BLaER1 (cell line): ENCODE measurements around the gene GZMM.

ENCODE experiments used
- H3K27ac ChIP-seq: shearing (Covaris generic); formaldehyde crosslinking; 2 replicates; pipeline ENCODE4 v1.8.1; 2022
- H3K27me3 ChIP-seq: shearing (Covaris generic); formaldehyde crosslinking; 2 replicates; pipeline ENCODE4 v1.8.1; 2022
- H3K36me3 ChIP-seq: shearing (Covaris generic); formaldehyde crosslinking; 2 replicates; pipeline ENCODE4 v1.8.1; 2022
- H3K4me1 ChIP-seq: shearing (Covaris generic); formaldehyde crosslinking; 2 replicates; pipeline ENCODE4 v1.8.1; 2022
- H3K4me2 ChIP-seq: shearing (Covaris generic); formaldehyde crosslinking; 2 replicates; pipeline ENCODE4 v1.8.1; 2022
- H3K4me3 ChIP-seq: shearing (Covaris generic); formaldehyde crosslinking; 2 replicates; pipeline ENCODE4 v1.8.1; 2022
- H3K9ac ChIP-seq: shearing (Covaris generic); formaldehyde crosslinking; 2 replicates; pipeline ENCODE4 v1.8.1; 2022
- H3K9me3 ChIP-seq: shearing (Covaris generic); formaldehyde crosslinking; 2 replicates; pipeline ENCODE4 v1.8.1; 2022
- H4K20me1 ChIP-seq: shearing (Covaris generic); formaldehyde crosslinking; 2 replicates; pipeline ENCODE4 v1.8.1; 2022
- Cebpa-rat ChIP-seq: shearing (Covaris generic); IDR thresholded peaks from 2 replicates; pipeline ENCODE4 v1.8.1; 2022

GZMM gene

GRCh38 chr19:573519-573825 is 29.6 kb downstream of the GZMM start:
- peaks cover 26% of the 10 kb centered on the region for H3K36me3 ChIP-seq
- H3K4me3 ChIP-seq = peak overlapping the region; percentile 99
- H4K20me1 ChIP-seq = peaks cover 59% of the 10 kb centered on the region
- H3K4me1 ChIP-seq = peaks cover 49% of the 10 kb centered on the region
- H3K27ac ChIP-seq = peak overlapping the region; percentile 96
- no peak for TF ChIP-seq Cebpa-rat
- H3K4me2 ChIP-seq = peak overlapping the region; percentile 99
- H3K27me3 ChIP-seq = no peaks in the 10 kb centered on the region
- peak overlapping the region; percentile 99 for H3K9ac ChIP-seq
- no peaks in the 10 kb centered on the region; the same call in 1 of the 2 replicates for H3K9me3 ChIP-seq

- Histone ChIP-seq H3K4me1 (peaks cover 49% of the 10 kb centered on the region), H3K27ac (peak overlapping the region; percentile 96)
Observed at GRCh38 chr19:574658-575526, 31.0 kb downstream of the GZMM start.

GRCh38 chr19:575527-576506 is 32.0 kb downstream of the GZMM start:
- Histone ChIP-seq H3K4me3 (peak overlapping the region; percentile 99), H3K9ac (peak overlapping the region; percentile 99; the same call in 1 of the 2 replicates), H3K27me3 (no peaks in the 10 kb centered on the region), H3K36me3 (peaks cover 50% of the 10 kb centered on the region), H3K4me1 (peaks cover 48% of the 10 kb centered on the region), H3K27ac (peak overlapping the region; percentile 96; the same call in 1 of the 2 replicates), H4K20me1 (peaks cover 83% of the 10 kb centered on the region), H3K9me3 (no peaks in the 10 kb centered on the region), H3K4me2 (peak overlapping the region; percentile 99)
- no peak for TF ChIP-seq Cebpa-rat

More at GRCh38 chr19:574658-575526, 31.0 kb downstream of the GZMM start:
- Histone ChIP-seq H4K20me1 (peaks cover 73% of the 10 kb centered on the region), H3K4me2 (peak overlapping the region; percentile 99), H3K9ac (peak overlapping the region; percentile 99), H3K9me3 (no peaks in the 10 kb centered on the region), H3K36me3 (peaks cover 40% of the 10 kb centered on the region), H3K4me3 (peak overlapping the region; percentile 99), H3K27me3 (no peaks in the 10 kb centered on the region)
- no peak for TF ChIP-seq Cebpa-rat

GRCh38 chr19:576768-577438 is 33.0 kb downstream of the GZMM start:
- Histone ChIP-seq H3K4me3 (no peak overlapping the region), H3K36me3 (peaks cover 60% of the 10 kb centered on the region), H3K27ac (0 out of 2 replicates have a peak overlapping the region, but pooled peaks have one; percentile 9), H3K4me2 (peak overlapping the region; percentile 99), H3K9me3 (no peaks in the 10 kb centered on the region), H4K20me1 (peaks cover 93% of the 10 kb centered on the region), H3K9ac (peak overlapping the region; percentile 41; the same call in 1 of the 2 replicates), H3K27me3 (no peaks in the 10 kb centered on the region), H3K4me1 (peaks cover 39% of the 10 kb centered on the region)
- no peak for TF ChIP-seq Cebpa-rat

GRCh38 chr19:577439-578392 is 33.9 kb downstream of the GZMM start:
- Histone ChIP-seq H3K4me2 (0 out of 2 replicates have a peak overlapping the region, but pooled peaks have one; percentile 99), H3K9me3 (no peaks in the 10 kb centered on the region), H3K9ac (no peak overlapping the region), H3K36me3 (peaks cover 67% of the 10 kb centered on the region), H3K4me1 (peaks cover 39% of the 10 kb centered on the region), H3K27ac (0 out of 2 replicates have a peak overlapping the region, but pooled peaks have one; percentile 9), H3K4me3 (no peak overlapping the region), H3K27me3 (no peaks in the 10 kb centered on the region), H4K20me1 (peaks cover 97% of the 10 kb centered on the region)
- no peak for TF ChIP-seq Cebpa-rat

- no peaks in the 10 kb centered on the region for H3K9me3 ChIP-seq
- H3K27ac ChIP-seq = no peak overlapping the region
- no peak overlapping the region for H3K4me3 ChIP-seq
- H3K4me2 ChIP-seq = no peak overlapping the region
- no peak overlapping the region for H3K9ac ChIP-seq
- peaks cover 36% of the 10 kb centered on the region for H3K4me1 ChIP-seq
- H4K20me1 ChIP-seq = peaks cover 97% of the 10 kb centered on the region
- TF ChIP-seq Cebpa-rat = no peak
- no peaks in the 10 kb centered on the region for H3K27me3 ChIP-seq
- peaks cover 82% of the 10 kb centered on the region for H3K36me3 ChIP-seq
Observed at GRCh38 chr19:579111-579841, 35.4 kb downstream of the GZMM start.

GRCh38 chr19:579842-580155 is 35.9 kb downstream of the GZMM start:
- Histone ChIP-seq H3K36me3 (peaks cover 82% of the 10 kb centered on the region), H3K9ac (no peak overlapping the region), H3K27ac (no peak overlapping the region), H3K4me3 (no peak overlapping the region), H4K20me1 (peaks cover 97% of the 10 kb centered on the region), H3K9me3 (no peaks in the 10 kb centered on the region), H3K4me2 (no peak overlapping the region), H3K27me3 (no peaks in the 10 kb centered on the region), H3K4me1 (peaks cover 35% of the 10 kb centered on the region)
- TF ChIP-seq Cebpa-rat = no peak

GRCh38 chr19:580274-580835 is 36.5 kb downstream of the GZMM start:
- H3K4me3 ChIP-seq = no peak overlapping the region
- TF ChIP-seq Cebpa-rat = no peak
- H3K27me3 ChIP-seq = no peaks in the 10 kb centered on the region
- peaks cover 82% of the 10 kb centered on the region for H3K36me3 ChIP-seq
- no peak overlapping the region for H3K27ac ChIP-seq
- peaks cover 31% of the 10 kb centered on the region for H3K4me1 ChIP-seq
- H4K20me1 ChIP-seq = peaks cover 97% of the 10 kb centered on the region
- H3K9me3 ChIP-seq = no peaks in the 10 kb centered on the region
- no peak overlapping the region for H3K4me2 ChIP-seq
- no peak overlapping the region for H3K9ac ChIP-seq
